ENCODE results near the gene PHF19. TPM values are rescaled to one million over a fixed set of nuclear protein-coding genes. Genes with fewer than 3 reads are reported as not detected.

The PHF19 gene
- total and polyA plus RNA-seq, 11 donors, result 9.6 to 28.0 (median 12.5) TPM

- TF ChIP-seq POLR2A (IDR thresholded peaks at IDR 0.05), result no peak
- 96 to 97% (median 97%) methylated on average over 6 of the region's 6 CpGs for WGBS, 4 donors
- peaks cover 0 to 5% (median 0%) of the 10 kb centered on the region in 12 donors for H3K4me1 ChIP-seq
- intact Hi-C loops (cut with DNase I), result no loop called here
- no peaks in the 10 kb centered on the region for H3K27me3 ChIP-seq
- H3K9me3 ChIP-seq, result no peaks in the 10 kb centered on the region
- H3K4me3 ChIP-seq, result no peak overlapping the region
- ATAC-seq, result no peak
- no peak overlapping the region for H3K27ac ChIP-seq
- no peak for DNase-seq
- peaks cover 0 to 97% (median 57%) of the 10 kb centered on the region in 9 donors for H3K36me3 ChIP-seq
Measured at GRCh38 chr9:120861935-120862334, 15.1 kb downstream of the PHF19 start.

- intact Hi-C loops (cut with DNase I), result no loop called here
- H3K9me3 ChIP-seq, result no peaks in the 10 kb centered on the region
- H3K36me3 ChIP-seq, result peaks cover 0 to 89% (median 49%) of the 10 kb centered on the region in 9 donors
- no peaks in the 10 kb centered on the region for H3K27me3 ChIP-seq
- DNase-seq (no peak), ATAC-seq (no peak)
- peaks cover 0 to 10% (median 0%) of the 10 kb centered on the region in 12 donors for H3K4me1 ChIP-seq
- H3K4me3 ChIP-seq, result no peak overlapping the region
- H3K27ac ChIP-seq, result no peak overlapping the region
- 95 to 97% (median 96%) methylated on average over 9 to 11 of the region's 11 CpGs for WGBS, 4 donors
- TF ChIP-seq CTCF (IDR thresholded peaks at IDR 0.05) (no peak), POLR2A (IDR thresholded peaks at IDR 0.05) (no peak)
Measured at GRCh38 chr9:120860083-120860482, 16.9 kb downstream of the PHF19 start.

- 75 to 83% (median 81%) methylated on average over 6 of the region's 6 CpGs for WGBS, 4 donors
- Histone ChIP-seq H3K4me3 (no peak overlapping the region), H3K9me3 (no peaks in the 10 kb centered on the region), H3K27me3 (no peaks in the 10 kb centered on the region), H3K36me3 (peaks cover 0 to 89% (median 49%) of the 10 kb centered on the region in 9 donors), H3K27ac (no peak overlapping the region), H3K4me1 (peaks cover 0 to 10% (median 0%) of the 10 kb centered on the region in 12 donors)
- DNase-seq, result no peak
- no peak for ATAC-seq
- TF ChIP-seq CTCF (IDR thresholded peaks at IDR 0.05), result no peak
- TF ChIP-seq POLR2A (IDR thresholded peaks at IDR 0.05), result no peak
- intact Hi-C loops (cut with DNase I), result no loop called here
Measured at GRCh38 chr9:120859361-120859760, 17.6 kb downstream of the PHF19 start.

GRCh38 chr9:120857902-120858301 lies 19.1 kb downstream of the PHF19 start:
- no peak for ATAC-seq
- Histone ChIP-seq H3K9me3 (no peaks in the 10 kb centered on the region), H3K36me3 (peaks cover 0 to 86% (median 49%) of the 10 kb centered on the region in 9 donors), H3K27ac (no peak overlapping the region), H3K4me1 (peaks cover 0 to 10% (median 0%) of the 10 kb centered on the region in 12 donors), H3K4me3 (no peak overlapping the region), H3K27me3 (no peaks in the 10 kb centered on the region)
- TF ChIP-seq CTCF (IDR thresholded peaks at IDR 0.05) (no peak), POLR2A (IDR thresholded peaks at IDR 0.05) (no peak)
- WGBS, 4 donors, result 94 to 97% (median 96%) methylated on average over 11 of the region's 11 CpGs
- intact Hi-C loops (cut with DNase I), result no loop called here
- DNase-seq, result no peak

GRCh38 chr9:120857481-120857880 lies 19.5 kb downstream of the PHF19 start:
- WGBS, 4 donors, result 71 to 94% (median 76%) methylated on average over 7 of the region's 7 CpGs
- peak; percentile 38 to 74 (median 68) for ATAC-seq
- H3K36me3 ChIP-seq, result peaks cover 0 to 86% (median 50%) of the 10 kb centered on the region in 9 donors

More at GRCh38 chr9:120857481-120857880, 19.5 kb downstream of the PHF19 start:
- H3K27ac ChIP-seq, result peak overlapping the region in 1 of 12 donors; percentile 20
- no peak overlapping the region for H3K4me3 ChIP-seq
- intact Hi-C loops (cut with DNase I), result no loop called here
- no peaks in the 10 kb centered on the region for H3K27me3 ChIP-seq
- peaks cover 0 to 10% (median 0%) of the 10 kb centered on the region in 12 donors for H3K4me1 ChIP-seq
- no peak for TF ChIP-seq CTCF (IDR thresholded peaks at IDR 0.05)
- no peak for TF ChIP-seq POLR2A (IDR thresholded peaks at IDR 0.05)
- H3K9me3 ChIP-seq, result no peaks in the 10 kb centered on the region
- DNase-seq, result peak in 2 of 5 donors; percentile 49 to 54
